Ascending aorta (tissue), 2 donors: ENCODE data around the gene ACSL1. TPM values are rescaled to one million over a fixed set of nuclear protein-coding genes. Genes with fewer than 3 reads are reported as not detected.
A peak's percentile ranks its signal among the peaks of the same experiment; 100 is the strongest.

Experiments
- DNase-seq, 2 donors: peaks; one replicate each; pipeline ENCODE4 v3.0.0-alpha.2; 2019; ENCODE audit warnings: low spot score in 2 of 2
- H3K27ac ChIP-seq, 2 donors: fragments of 200-600 bp; sonication (generic); one replicate each; pipeline ENCODE4 v1.5.1; 2016 to 2017; ENCODE audit warnings: mild to moderate bottlenecking in 1 of 2
- H3K27me3 ChIP-seq: fragments of 200-600 bp; sonication (generic); one replicate; pipeline ENCODE4 v1.5.1; 2017
- H3K36me3 ChIP-seq, 2 donors: fragments of 200-600 bp; sonication (generic); one replicate each; pipeline ENCODE4 v1.5.1; 2016
- H3K4me1 ChIP-seq, 2 donors: fragments of 200-600 bp; sonication (generic); one replicate each; pipeline ENCODE4 v1.5.1; 2016 to 2017; ENCODE audit warnings: mild to moderate bottlenecking in 1 of 2
- H3K4me3 ChIP-seq, 2 donors: fragments of 200-600 bp; sonication (generic); one replicate each; pipeline ENCODE4 v1.5.1; 2016 to 2017; ENCODE audit warnings: mild to moderate bottlenecking in 1 of 2
- H3K9me3 ChIP-seq, 2 donors: fragments of 200-600 bp; sonication (generic); one replicate each; pipeline ENCODE4 v1.5.1; 2016
- intact Hi-C: fragments of 100-400 bp; cut with DNase I; formaldehyde crosslinking; loops from one replicate; pipeline ENCODE4 v1.15.1; 2023
- total RNA-seq: library from RNA; depleted of rRNA; stranded (reverse); fragments of >200 nt; gene quantifications from one replicate; pipeline ENCODE4 v1.1.0, GENCODE V29; 2016
- TF ChIP-seq, protein P1 (sequence below), 3 experiments: fragments of 200-600 bp in 2 of 3; fragments of 450-650 bp in 1 of 3; sonication (generic) in 2 of 3; IDR thresholded peaks; one replicate each; pipeline ENCODE4 v1.5.1; 2016 to 2019; ENCODE audit warnings: antibody characterized with exemption in 3 of 3, mild to moderate bottlenecking in 1 of 3, moderate library complexity in 1 of 3

ACSL1 gene
- total RNA-seq, result 31.8 TPM

- Histone ChIP-seq H3K4me3 (peak within 1 kb of the TSS; percentile 80 to 90), H3K27ac (peak within 1 kb of the TSS; percentile 76 to 85), H3K9me3 (no peaks in the 10 kb centered on the region), H3K27me3 (no peaks in the 10 kb centered on the region), H3K36me3 (no peaks in the 10 kb centered on the region), H3K4me1 (peaks cover 0 to 10% of the 10 kb centered on the region in 2 donors)
- intact Hi-C loops, result loop anchor here (2.0 to 10.0 kb wide), 7 partner anchors 79 to 1365 kb away; partner anchors contain the start of genes CASP3, CENPU, CYP4V2 and ING2
- TF ChIP-seq, protein P1, sequence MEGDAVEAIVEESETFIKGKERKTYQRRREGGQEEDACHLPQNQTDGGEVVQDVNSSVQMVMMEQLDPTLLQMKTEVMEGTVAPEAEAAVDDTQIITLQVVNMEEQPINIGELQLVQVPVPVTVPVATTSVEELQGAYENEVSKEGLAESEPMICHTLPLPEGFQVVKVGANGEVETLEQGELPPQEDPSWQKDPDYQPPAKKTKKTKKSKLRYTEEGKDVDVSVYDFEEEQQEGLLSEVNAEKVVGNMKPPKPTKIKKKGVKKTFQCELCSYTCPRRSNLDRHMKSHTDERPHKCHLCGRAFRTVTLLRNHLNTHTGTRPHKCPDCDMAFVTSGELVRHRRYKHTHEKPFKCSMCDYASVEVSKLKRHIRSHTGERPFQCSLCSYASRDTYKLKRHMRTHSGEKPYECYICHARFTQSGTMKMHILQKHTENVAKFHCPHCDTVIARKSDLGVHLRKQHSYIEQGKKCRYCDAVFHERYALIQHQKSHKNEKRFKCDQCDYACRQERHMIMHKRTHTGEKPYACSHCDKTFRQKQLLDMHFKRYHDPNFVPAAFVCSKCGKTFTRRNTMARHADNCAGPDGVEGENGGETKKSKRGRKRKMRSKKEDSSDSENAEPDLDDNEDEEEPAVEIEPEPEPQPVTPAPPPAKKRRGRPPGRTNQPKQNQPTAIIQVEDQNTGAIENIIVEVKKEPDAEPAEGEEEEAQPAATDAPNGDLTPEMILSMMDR (IDR thresholded peaks at IDR 0.05), result peak in 1 of 3 experiments; percentile 26
- DNase-seq, result peak; percentile 66 to 93
Observed at GRCh38 chr4:184825896-184826690, at the start of gene ACSL1. Gene ACSL1, minus strand, starts transcription at chr4:184825968. Its CDS starts 22,454 bp downstream, at chr4:184803514.

DNA sequence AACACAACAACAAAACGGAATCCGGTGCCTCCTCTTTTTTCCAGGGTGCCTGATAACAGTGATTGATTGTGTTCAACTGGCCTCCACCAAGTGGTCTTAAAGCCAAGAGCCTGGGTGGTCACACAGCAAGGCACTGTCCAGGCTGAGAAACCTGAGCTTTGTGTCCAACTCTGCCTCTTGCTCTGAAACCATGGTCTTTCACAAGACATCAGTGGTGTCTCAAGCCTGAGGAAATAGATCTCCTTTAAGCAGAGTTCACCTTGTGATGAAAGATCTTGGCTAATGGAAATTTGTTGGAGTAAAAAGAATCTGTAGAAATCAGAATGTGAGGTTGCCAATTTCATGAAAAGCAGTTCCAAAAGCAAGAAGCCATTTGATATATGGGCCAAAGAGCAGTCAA, 47.3 kb upstream of the ACSL1 start:
- Histone ChIP-seq H3K9me3 (no peaks in the 10 kb centered on the region), H3K4me1 (no peaks in the 10 kb centered on the region), H3K36me3 (no peaks in the 10 kb centered on the region), H3K4me3 (no peak overlapping the region), H3K27me3 (no peaks in the 10 kb centered on the region), H3K27ac (no peak overlapping the region)
- intact Hi-C loops, result no loop called here
- DNase-seq, result no peak
- TF ChIP-seq, protein P1 (IDR thresholded peaks at IDR 0.05), result no peak

- Histone ChIP-seq H3K27me3 (no peaks in the 10 kb centered on the region), H3K36me3 (no peaks in the 10 kb centered on the region), H3K4me1 (no peaks in the 10 kb centered on the region), H3K9me3 (no peaks in the 10 kb centered on the region), H3K27ac (no peak overlapping the region), H3K4me3 (no peak overlapping the region)
- intact Hi-C loops, result no loop called here
- TF ChIP-seq, protein P1 (IDR thresholded peaks at IDR 0.05), result no peak
- DNase-seq, result no peak
Observed at GRCh38 chr4:184870718-184871117, 45.0 kb upstream of the ACSL1 start.

GRCh38 chr4:184868623-184869022, 42.9 kb upstream of the ACSL1 start:
- Histone ChIP-seq H3K27me3 (no peaks in the 10 kb centered on the region), H3K36me3 (no peaks in the 10 kb centered on the region), H3K4me3 (no peak overlapping the region), H3K27ac (no peak overlapping the region), H3K4me1 (no peaks in the 10 kb centered on the region), H3K9me3 (no peaks in the 10 kb centered on the region)
- TF ChIP-seq, protein P1 (IDR thresholded peaks at IDR 0.05), result no peak
- no peak for DNase-seq
- intact Hi-C loops, result no loop called here

- Histone ChIP-seq H3K27me3 (no peaks in the 10 kb centered on the region), H3K9me3 (no peaks in the 10 kb centered on the region), H3K4me1 (no peaks in the 10 kb centered on the region)
Observed at GRCh38 chr4:184863916-184864315, 38.1 kb upstream of the ACSL1 start.

More at GRCh38 chr4:184863916-184864315, 38.1 kb upstream of the ACSL1 start:
- Histone ChIP-seq H3K27ac (no peak overlapping the region), H3K36me3 (no peaks in the 10 kb centered on the region), H3K4me3 (no peak overlapping the region)
- intact Hi-C loops, result no loop called here
- TF ChIP-seq, protein P1 (IDR thresholded peaks at IDR 0.05), result no peak
- DNase-seq, result no peak
